Hematopoietic multipotent progenitor cell (in vitro differentiated cells): ENCODE results near the gene MGAT4C. TPM values are rescaled to one million over a fixed set of nuclear protein-coding genes. Genes with fewer than 3 reads are reported as not detected.
A peak's percentile ranks its signal among the peaks of the same experiment; 100 is the strongest.

Source experiments
- DNase-seq, 3 donors: peaks; one replicate each; pipeline ENCODE4 v3.0.0-alpha.2; 2011 to 2015; ENCODE audit warnings: low read depth in 2 of 3, low spot score in 2 of 3
- total RNA-seq: library from RNA; depleted of rRNA; stranded (reverse); fragments of >200 nt; gene quantifications from one replicate; pipeline ENCODE4 v1.2.3, GENCODE V29; 2012

MGAT4C gene
- total RNA-seq, 1 donor: under 0.01 TPM

DNA sequence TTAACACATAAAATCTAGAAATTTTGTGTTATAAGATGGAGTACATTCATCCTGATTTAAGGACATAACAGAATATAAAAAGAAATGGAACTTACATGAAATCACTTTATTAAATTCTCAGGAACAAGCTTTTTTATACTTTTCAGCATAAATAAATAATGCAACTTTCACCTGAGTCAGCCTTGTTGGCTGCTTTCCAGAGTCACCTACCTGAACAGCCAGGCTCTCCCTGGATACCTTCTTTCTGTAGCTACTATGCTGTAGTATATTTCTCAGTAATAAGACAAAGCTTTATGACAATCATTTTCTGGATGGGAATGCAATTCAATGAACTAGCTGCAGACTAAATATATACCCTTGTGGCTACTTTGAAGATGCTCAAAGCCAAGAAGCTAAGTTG lies 270.2 kb downstream of the MGAT4C start:
- DNase-seq: no peak

DNA sequence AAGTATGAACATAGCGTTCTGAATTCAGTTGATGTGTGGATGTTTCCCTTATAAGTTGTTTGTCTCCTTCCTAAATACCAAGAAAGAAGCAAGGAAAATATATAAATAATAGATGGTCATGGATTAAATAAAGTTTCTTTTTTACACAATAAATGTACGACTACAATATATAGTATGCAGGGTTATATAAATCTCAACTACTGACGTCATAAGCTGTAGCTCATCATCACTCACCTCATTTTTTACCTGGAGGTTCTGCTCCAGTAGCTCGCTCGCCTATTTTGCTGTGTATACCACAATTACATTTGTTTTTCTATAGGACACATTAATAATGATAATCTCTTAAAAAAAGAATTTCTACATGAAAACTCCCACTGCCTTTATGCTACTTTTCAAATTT lies 272.6 kb downstream of the MGAT4C start:
- no peak for DNase-seq

DNA sequence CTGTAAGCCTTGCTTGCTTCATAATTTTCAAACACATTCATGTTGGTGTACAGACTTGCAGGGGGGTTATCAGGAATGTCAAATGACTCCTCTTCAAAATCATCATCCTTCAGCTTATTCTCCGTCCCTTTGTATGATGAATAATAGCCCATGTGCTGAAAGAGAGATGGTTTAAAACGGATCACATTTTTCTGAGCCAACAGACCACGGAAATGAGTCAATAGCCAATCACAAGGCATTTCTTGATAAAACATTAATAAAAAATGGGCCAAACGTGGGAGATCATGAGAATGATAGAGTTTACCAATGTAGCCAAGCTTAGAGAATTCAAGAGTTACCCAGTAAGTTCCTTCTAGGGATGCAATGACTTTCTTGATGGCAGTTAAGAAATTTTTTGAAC lies 276.6 kb downstream of the MGAT4C start:
- no peak for DNase-seq

DNA sequence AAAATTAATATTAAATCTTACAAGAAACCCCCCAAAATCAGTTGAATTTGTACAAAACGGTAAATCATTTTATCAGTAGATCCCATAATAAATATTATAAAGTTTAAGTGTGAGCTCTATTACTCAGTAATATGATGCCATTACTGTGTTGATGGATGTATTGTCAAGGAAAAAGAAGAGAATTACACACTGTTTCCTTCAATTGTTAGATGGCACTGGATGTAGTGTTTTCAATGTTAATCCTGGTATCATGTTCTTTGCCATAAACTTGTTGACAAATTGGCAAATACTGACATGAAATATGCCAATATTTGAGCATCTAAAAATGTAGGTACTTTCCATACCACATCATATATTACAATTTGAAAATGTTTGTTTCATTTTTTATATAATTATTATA lies 280.5 kb downstream of the MGAT4C start:
- no peak for DNase-seq

DNA sequence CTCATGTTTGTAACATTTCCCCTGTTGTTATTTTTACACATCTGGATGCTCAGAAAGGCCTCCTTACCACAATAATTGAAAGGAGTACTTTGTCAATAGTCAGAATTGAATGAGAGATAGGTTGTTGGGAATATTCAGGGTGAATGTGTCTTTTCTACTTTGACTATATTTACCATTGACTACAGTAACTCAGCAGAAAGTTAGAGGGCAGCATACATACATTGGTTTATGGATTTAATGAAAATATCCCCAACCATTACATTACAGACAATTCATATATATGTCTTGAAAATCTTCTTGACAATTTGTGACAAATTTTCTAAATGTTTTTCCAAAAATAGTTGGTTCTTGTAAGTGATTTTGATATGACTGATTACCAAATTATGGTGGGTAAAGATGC lies 284.4 kb downstream of the MGAT4C start:
- no peak for DNase-seq

DNA sequence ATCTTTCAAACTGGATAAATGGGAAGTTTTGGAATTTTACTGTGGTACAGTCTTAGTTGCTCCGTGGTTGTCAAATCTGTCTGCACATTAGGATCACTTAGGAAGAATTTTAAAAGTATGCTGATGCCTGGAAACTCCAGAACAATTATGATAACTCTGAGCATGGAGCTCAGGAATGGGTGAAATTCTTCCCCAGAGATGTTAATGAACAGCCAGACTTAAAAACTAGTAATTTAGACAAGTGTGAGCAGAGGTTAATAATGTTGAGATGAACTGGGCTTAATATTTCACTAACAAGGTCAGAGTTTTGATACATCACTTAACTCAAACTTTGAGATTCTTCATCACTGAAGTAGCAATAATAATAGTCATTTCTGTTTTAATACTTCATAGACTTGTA lies 287.6 kb downstream of the MGAT4C start:
- no peak for DNase-seq

DNA sequence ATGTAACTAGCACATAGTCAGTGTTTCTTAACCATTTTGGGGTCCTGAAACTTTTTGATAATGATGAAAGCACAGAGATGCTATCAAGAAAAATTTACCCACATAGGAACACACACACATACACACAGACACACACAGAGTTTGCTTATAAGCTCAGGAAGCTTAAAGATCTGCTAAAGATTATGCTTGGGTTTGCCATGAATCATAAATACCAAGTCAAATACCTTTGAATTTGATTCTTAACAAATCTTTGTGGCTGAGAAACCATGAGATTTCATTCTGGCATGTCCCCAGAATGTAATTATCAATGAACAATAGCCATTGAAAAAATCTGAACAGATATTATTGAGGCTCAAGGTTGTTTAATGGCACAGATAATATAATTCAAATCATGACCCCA lies 292.9 kb downstream of the MGAT4C start:
- no peak for DNase-seq

DNA sequence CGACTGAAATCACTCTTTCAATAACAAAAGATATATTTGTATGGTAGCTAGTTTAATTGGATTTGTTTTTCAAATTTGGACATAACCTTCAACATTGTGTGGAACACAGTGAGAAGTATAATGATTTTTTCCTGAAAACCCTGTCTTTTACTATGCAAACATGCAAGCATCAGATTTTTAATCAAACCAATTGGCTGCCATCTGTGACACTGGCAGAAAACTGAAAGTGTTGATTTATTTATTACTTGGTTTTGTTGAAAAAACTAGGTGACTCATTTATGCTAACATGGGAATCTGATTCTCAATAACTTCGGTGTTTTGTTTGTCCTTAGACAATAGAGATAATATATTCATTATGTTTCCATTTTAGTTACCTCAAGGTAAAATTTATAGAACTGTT lies 300.1 kb downstream of the MGAT4C start:
- DNase-seq: no peak

DNA sequence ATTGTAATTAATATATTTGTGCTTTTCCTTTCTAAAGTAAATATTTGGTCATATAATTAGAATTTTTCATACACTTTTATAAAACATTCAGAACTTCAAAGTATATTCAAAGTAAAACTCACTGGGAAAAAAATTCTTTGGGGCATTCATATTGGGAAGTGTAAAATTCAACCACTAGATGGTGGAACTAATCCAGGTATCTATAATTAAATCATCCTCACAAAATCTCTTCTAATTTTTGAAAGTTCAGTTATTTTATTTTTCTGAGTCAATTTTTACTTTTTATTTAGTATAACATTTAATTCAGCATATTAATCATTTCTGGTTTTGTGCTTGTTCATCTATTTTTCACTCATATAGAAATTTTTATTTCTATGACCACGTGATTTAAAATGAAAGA lies 301.1 kb downstream of the MGAT4C start:
- DNase-seq: no peak

DNA sequence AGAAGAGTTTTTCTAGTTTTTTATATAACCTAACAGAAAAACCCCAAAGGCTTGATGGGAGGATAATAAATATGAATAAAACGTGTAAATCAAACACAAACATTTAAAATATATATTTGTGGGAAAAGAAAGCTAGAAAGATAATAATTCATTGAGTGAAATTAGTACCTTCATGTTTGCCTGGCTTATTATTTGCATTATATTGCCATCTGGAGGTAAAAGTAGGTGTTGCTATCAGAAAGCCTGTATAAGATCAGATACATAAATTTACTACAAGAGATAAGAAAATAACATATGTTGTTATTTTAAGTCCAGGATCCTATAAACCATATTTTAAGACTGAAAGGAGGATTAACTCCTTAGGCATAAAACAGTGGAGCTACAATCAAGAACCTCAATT lies 304.4 kb downstream of the MGAT4C start:
- peak in 2 of 3 donors; percentile 3 to 44 for DNase-seq

DNA sequence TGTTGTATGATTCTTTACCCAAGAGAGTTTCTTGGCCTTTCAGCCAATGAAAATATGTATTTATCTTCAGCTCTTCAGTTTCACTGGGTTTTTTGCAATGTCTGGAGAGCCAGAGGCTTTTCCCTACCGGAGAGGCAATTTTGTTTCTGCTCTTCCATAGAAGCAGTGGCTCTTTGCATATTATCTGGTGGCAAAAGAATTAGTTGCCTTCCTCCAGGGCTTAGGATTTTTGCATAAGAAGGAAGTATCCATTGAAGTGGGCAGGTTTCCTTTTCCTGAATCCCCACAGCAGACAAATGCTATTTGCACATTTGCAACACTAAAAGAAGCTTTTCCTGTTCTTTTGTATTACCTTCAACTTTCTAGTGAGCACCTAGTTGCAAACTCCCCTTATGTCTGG lies 306.9 kb downstream of the MGAT4C start:
- no peak for DNase-seq

DNA sequence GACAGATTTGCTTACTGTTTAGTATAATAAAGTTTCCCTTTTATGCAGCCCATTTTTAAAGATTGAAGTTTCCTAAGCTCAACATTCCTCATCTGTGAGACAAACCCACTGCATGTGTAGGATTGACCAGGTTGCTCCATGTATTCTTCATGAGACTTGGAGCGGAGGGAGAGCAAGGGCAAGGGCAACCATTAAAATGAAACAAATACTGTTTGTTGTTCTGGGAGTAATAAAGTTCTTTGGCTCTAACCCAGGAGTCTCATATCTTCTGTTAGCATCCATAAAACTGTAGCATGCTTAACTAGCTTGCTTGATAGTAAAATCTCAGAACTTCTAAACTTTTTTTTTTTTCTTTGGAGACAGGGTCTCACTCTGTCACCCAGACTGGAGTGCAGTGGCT lies 307.9 kb downstream of the MGAT4C start:
- DNase-seq: no peak

DNA sequence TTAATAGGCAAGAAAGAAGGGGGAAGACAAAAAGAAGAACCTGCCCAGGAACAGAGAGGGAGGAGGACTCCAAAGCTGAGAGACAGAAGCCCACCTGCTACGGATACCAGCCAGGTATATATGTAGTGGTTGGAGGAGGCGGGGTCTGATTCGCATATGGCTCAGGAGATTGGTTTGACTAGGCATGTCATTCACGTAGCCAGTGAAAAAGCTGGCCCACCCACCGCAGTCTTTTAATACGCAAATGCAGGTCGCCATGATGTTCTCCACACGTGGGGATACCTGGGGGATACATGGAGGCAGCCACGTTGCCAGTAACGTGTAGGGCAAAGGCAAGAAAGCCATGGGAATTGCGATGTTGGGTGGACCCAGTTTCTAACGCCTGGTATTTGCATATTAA lies 308.9 kb downstream of the MGAT4C start:
- DNase-seq: no peak

DNA sequence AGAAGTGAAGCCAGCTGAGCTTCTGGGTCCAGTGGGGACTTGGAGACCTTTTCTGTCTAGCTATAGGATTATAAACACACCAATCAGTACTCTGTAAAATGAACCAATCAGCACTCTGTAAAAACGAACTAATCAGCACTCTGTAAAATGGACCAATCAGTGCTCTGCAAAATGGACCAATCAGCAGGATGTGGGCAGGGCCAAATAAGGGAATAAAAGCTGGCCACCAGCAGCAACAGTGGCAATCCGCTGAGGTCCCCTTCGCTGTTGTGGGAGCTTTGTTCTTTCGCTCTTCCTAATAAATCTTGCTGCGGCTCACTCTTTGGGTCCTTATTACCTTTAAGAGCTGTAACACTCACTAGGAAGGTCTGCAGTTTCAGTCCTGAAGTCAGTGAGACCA lies 309.8 kb downstream of the MGAT4C start:
- no peak for DNase-seq

DNA sequence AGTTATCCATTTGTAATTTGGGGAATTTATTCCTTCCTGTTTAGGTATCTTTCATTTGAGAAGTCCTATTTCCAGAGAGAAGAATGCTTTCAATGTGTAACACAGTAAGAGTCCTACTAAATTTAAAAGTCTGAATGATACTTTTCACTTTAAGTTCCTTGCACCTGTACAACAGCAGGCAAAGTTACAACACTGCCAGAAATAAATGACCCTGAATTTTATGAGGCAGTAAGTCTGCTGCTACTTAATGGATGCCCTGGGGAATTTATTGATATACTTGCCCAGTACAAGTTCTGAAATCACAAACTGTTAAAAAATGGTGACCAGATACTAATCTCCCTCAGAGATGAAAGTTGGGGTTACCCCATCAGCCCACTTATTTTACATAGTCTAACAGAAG lies 329.0 kb downstream of the MGAT4C start:
- DNase-seq: no peak

DNA sequence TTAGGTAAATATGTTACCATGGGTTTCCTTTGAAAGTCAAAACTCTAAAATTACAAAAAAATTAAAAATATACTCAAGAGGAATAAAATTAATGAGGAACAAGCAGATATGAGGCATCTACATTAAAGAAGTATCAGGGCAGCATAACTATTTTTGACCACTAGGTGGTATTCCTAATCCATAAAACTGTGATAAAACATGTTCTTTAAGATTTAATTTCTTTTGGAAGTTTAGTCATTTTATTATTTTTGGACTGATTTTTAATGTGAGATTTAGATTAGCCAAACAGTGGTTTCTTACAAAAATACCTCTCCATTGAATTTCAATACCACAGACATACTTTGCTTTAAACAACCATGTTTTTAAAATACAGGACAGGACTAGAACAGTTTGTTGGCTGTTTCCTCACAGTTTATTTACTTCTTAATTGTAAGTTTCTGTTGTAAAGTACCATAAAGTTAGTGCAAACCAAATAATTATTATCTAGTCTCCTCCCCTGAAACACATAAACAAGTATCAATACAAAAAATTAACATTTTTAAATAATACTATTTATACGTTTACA lies 332.3 kb downstream of the MGAT4C start:
- DNase-seq: peak in 2 of 3 donors; percentile 9 to 22

DNA sequence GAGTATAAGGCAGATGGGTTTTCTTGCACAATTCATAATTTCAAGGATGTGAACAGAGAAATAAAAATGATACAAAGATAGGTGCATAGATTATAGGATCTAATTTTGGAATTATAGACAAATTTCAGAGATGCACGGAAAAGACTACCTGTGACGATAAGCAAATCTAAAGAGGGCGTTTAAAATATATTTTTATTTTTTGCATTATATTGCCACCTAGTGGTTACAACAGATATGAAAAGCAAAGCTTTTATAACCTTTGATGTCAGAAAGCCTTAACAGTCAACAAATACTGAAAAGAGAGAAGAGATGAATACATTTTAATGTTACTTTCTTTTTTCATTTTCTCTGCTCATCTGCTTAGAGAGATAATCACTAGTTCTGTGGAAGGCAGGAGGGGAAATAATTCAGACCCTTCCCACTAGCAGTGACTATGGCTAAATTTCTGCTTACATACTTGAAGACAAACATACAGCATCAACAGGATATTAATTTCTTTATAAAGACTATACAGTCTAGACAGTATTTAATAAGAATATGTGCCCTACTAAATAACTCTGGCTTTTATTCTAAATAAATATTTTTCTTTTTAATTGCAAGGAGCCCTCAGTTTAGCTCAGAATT lies 335.8 kb downstream of the MGAT4C start:
- peak in 2 of 3 donors; percentile 13 to 65 for DNase-seq
